Activated T-helper 9 cell treated with anti-CD3 and anti-CD28 coated beads, Interleukin-2, amount 50 U/mL, for 16 hours (primary cell): Measurements from ENCODE around the gene KRTAP10-2.
"Not testable (repeated sequence)": the region's sequence is repeated elsewhere in the genome, so short reads cannot be mapped to it uniquely, and the experiment has no call there.

Source experiments
- DNase-seq: peaks from one replicate; pipeline ENCODE4 v3.0.0-alpha.2; 2020; ENCODE audit warnings: low read depth

The KRTAP10-2 gene

DNA sequence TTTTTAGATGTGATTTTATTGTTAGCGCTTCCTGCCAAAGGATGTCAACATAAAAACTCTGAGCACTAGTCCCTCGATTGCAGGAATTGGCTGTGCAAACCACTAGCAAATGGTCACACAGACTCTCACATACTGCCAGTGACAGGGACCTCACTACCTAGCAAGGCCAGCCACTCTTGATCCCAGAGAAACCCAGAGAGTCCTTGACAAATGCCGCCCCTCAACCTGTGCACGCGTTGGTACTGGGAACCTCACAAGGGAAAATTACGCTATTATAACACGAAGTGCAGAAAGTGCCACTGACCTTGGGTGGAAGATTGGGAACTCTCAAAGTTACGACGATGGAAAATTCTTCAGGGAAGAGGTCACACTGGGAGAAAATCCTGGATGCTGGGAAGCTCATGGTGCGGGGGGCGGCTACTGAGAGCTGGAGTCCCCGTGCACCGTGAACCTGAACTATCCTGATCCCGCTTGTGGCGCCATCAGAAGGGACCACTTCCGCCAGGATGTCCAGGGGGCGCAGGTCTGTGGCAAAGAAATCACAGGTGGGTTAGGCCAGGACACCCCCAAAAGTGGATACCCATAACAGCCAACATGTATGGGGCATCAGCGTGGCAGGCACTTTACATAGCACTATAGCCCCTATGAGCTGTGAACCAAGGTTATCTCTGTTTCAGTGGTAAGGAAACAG is 16.3 kb upstream of the KRTAP10-2 start:
- DNase-seq: no peak

DNA sequence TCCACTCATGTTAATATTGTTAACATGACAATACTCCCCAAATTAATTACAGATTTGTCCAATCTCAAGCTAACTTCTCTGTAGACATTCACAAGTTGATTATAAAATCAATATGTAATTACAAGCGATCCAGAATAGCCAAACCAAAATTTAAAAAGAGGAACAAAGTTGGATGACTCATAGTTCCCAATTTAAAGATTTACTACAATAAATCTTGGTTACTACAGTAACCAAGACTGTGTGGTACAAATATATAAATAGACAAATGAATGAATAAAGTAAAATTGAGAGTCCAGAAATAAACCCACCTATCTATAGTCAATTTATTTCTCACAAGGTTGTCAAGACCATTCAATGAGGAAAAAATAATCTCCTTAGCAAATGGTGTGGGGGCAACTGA is 15.1 kb upstream of the KRTAP10-2 start:
- no peak for DNase-seq

DNA sequence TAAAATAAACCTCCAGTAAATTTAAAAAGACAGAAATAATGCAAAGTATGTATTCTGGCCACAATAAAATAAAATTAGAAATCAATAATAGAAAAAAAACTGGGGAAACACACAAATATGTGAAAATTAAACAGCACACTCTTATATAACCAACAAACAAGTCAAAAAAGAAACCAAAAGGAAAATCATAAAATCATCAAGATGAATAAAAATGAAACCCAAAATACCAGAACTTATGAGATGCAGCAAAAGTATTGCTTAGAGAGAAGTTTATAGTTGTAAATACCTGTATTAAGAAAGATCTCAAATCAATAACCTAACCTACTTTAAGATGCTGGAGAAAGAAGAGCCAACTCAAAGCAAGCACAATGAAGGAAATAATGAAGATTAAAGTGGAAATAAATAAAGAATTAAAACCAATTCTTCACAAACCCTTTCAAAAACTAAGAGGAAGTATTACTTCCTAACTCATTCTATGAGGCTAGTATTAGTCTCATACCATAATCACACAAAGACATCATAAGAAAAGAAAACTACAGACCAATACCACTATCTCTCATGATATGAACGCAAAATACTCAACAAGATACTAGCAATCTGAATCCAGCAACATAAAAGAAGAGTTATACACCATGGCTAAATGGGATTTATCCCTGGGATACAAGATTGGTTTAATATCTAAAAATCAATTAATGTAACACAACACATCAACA is 13.7 kb upstream of the KRTAP10-2 start:
- DNase-seq: no peak

DNA sequence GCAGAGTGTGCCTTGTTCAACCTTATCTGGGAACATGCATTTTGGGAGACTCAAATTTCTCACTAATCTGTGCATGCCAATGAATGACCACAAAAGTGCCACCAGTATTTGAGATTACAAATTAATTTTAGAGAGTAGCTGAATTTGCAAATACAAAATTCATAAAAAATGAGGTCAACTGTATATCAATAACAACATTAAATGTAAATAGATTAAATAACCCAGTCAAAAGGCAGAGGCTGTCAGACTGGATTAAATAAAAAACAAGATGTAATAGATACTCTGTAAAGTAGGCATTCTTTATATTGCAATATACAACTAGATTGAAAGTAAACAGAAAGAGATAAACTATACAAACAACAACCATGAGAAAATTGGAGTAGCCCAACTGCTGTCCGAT is 12.8 kb upstream of the KRTAP10-2 start:
- no peak for DNase-seq

DNA sequence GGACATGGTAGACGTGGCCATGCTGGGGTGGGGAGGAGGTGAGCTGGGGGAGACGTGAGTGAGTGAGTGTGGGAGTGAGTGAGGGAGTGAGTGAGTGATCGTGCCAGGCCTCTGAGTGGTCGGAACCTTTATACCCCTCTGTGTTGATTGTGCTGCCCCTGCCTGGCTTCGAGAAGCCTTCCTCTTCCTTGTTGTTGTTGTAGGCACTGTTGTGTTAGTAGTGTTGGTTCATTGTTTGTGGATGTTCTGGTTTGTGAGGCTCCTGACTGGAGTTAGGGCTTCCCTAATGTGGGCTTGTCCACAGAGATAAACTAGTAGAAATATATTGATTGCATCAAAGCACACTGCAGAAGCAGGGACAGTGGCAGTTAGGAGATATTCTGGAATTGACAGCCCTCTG is 7.4 kb upstream of the KRTAP10-2 start, which contains the start of gene KRTAP10-3:
Gene KRTAP10-3, minus strand, starts transcription at position 101 of the 400 bp plus-strand sequence. Its CDS starts 80 bp downstream, at position 21.
- no peak for DNase-seq

DNA sequence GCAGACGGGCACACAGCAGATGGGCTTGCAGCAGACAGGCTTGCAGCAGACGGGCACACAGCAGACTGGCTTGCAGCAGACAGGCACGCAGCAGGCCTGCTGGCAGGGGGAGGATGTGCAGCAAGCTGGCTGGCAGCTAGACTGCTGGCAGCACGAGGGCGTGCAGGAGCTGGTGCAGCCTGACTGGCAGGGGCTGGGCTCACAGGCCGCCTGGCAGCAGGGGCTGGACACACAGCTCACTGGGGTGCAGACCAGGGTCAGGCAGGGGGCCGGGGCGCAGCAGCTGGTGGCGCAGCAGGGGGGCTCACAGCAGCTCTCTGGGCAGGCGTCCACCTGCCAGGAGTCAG is 7.0 kb upstream of the KRTAP10-2 start:
- not testable (repeated sequence) for DNase-seq

DNA sequence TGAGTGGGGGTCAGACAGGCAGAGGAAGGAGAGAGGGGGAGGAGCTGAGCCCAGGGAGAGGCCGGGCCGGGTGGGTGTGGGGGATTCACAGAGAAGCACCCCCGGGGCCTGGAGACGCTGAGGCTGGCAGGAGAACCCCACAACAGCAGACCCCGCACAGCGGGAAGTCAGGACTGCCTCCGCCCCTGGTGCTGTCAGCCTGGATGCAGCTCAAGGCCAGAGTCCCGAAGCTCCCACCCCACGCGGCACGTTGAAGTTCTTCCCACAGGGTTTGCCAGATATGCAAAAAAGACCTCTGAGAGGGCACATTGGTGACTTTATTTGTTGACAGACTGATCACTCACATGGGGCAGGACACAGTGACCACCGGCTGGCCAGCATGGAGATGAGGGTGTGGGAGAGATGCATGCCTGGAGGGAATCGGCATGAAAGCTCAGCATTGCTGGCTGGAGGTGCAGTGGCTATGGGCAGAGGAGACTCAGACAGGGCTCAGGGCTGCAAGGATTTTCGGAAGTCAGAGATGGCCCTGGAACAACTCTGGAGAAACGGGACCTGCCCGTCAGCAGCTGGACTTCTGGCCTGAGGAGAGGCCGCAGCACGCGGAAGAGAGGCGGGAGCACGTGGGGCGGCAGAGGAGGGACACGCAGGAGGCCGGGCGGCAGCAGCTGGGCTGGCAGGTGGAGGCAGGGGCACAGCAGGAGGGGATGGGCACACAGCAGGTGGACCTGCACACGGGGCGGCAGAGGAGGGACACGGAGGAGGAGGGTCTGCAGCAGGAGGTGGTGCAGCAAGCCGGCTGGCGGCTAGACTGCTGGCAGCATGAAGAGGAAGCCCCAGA is 6.4 kb upstream of the KRTAP10-2 start:
- DNase-seq: no peak

DNA sequence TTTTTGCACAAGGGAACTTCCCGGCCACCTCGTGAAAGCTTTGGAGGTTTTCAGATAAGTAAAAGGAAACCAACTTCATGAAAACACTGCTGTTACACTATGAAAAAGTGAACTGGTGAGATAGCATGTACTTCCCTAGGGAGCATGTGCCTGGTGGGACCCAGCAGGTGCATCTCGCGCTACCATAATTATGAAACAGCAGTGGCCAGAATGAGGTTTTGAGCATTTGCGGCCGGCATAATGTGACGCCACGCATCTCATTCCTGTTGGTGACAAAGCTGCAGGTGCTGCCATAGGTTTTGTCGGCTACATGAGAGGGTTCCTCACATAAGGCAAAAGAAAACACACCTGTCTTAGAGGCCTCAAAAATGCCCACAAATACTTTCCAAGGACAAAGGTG is 5.6 kb upstream of the KRTAP10-2 start:
- DNase-seq: no peak

DNA sequence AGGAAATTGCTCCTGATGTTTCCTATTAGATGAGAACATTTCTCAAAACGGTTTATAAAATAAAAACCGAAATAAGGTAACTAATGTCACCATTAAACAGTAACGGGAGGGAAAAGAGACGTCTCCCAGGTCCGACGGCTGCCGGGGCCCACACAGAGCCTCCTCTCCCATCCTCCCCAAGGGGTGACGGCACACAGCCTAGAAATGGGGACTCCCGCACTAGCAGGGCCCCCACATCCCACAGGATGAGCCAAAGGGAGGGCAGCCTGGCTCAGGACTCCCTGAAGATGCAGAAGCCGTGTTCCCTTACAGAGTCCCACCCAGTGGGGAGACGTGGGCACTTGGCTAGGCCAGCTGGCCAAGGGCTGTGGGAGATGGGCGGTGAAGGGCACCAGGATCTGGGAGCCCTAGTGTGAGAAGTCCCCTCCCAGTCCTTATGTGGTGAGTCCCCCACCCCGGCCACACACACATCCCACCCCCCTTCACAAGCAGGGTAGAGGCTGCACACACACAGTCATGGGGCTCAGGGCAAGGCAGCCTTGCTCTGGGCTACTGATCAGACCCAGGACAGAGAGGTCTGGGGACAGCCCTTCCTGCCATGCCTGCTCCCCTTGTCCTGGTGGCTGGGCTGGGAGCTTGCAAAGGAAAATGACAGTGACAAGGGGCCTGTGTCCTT is 4.0 kb upstream of the KRTAP10-2 start:
- no peak for DNase-seq

DNA sequence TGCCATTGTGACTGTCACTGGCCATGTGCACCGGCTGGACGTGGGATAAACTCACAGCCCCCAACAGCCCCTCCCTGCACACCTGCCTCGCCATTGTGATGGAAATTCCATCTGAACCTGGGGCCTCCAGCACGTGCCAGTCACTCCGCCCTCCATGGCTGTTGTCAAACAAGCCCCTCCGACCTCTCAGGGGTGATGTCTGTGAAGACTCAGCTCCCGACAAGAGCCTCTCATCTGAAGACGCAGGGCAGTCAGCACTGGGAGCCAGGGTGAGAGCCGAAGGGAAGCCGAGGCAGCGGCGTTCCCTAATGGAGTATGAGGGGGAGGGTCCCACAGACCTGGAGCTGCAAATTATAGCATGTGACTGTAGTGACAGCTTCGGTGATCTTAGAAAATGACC is 1.4 kb upstream of the KRTAP10-2 start:
- no peak for DNase-seq

DNA sequence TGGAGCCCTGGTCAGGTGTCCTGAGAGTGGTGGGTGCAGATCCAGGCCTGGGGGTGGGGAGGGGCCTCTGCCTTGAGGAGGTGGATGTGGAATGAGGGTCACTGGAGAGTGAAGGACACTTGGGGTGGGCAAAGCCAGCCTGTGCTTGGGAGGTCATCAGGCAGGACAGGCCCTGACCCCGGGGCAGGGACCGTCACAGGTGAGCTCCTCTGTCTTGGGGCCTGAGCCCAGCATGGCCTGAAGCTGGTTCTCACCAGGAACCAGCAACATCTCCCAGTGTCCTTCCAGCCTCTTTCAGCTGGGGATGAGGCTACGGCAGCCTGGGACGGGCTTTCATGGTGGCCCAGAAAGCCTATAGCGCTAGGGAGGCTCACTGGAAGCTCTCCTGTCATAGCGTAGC is 831 bp upstream of the KRTAP10-2 start:
- no peak for DNase-seq

DNA sequence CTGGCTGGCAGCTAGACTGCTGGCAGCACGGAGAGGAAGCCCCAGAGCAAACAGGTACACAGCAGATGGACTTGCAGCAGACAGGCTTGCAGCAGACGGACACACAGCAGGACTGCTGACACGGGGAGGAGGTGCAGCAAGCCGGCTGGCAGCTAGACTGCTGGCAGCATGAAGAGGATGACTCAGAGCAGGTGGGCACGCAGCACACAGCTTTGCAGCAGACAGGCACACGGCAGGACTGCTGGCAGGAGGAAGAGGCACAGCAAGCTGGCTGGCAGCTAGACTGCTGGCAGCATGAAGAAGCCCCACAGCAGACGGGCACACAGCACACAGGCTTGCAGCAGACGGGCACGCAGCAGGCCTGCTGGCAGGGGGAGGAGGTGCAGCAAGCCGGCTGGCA is 498 bp downstream of the KRTAP10-2 start:
- DNase-seq: no peak

DNA sequence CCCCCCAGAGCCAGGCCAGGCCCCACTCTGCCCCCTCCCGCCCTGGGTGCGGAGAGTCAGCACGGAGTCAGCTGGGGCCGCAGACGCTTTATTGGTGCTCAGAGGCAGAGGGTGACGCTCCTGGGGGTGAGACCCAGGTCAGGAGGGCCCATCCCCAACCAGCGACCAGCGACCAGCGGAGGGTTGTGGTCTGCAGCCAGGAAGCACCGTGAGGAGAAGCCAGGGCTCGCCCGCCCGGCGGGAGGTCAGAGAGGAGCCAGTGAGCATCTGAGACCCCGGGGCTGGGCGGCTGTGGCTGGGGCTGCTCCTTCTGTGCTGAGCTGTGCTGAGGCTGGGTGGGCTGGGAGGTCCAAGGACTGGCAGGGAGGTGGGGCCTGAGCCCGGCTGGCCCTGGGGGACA is 1.0 kb downstream of the KRTAP10-2 start:
- not testable (repeated sequence) for DNase-seq

DNA sequence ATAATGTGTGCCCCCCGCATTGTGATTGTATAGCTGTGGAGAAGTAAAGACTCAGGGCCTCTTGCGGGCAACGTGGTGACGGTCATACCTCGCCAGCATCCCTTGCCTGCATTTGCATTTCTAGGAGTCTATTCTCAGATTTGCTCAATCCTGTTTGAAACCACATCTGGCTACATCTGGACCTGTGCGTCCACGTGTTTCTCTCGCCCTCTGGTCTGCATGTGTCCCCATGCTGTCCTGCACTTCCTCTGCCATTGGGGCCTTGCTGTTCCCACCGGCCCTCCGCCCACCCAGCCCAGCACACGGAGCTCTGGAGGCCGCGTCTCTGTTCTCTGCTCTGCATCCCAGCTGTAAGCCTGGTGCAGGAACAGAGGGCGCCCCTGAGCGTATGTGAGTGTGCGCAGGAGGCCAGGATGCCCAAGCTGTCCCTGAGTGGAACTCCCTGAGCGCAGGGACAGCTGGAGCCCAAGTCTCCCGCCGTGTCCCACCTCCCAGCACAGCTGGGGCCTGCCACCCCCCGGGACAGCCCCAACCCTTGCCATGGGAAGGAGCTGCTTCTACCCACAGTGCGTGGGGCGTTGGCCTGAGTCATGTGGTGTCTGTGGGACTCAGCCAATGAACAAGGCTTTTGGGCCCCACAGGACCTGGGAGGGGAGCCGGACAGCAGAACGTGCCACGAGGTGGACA is 1.6 kb downstream of the KRTAP10-2 start:
- DNase-seq: no peak

DNA sequence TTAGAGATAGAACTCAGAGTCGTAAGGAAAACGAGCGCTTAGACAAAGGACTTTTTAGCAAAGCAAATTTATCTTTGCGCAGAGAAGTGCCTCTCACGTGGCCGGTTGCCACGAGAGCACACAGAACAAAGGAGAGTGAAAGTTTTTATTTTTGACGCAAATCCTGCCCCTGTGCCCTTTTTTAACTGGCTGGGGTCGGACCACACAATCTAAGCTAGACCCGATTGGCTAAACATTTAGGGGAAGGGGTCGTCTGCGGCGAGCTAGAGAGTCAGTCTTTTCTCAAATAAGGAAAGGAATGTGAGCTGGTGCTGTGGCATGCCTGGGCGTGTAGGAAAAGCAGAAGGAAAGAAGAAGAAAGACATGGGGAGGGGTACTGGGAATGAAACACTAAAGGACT is 2.4 kb downstream of the KRTAP10-2 start:
- no peak for DNase-seq

DNA sequence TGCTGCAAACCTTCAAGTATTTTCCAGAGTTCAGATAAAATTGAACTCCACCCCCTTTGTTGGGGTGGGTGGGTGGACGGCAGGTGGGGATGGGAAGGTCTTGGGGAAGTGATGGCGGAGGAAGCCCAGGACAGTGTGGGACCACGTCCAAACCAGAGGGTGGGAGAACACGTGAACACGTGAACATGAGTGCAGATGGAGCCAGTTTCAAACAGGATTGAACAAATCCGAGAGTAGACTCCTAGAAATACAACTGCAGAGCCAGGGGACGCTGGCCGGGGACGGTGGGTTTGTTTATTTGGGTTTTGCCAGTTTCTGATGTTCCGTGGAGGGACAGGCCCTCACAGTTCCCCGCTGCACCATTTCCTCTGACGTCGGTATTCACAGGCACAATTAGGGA is 2.9 kb downstream of the KRTAP10-2 start:
- DNase-seq: no peak

DNA sequence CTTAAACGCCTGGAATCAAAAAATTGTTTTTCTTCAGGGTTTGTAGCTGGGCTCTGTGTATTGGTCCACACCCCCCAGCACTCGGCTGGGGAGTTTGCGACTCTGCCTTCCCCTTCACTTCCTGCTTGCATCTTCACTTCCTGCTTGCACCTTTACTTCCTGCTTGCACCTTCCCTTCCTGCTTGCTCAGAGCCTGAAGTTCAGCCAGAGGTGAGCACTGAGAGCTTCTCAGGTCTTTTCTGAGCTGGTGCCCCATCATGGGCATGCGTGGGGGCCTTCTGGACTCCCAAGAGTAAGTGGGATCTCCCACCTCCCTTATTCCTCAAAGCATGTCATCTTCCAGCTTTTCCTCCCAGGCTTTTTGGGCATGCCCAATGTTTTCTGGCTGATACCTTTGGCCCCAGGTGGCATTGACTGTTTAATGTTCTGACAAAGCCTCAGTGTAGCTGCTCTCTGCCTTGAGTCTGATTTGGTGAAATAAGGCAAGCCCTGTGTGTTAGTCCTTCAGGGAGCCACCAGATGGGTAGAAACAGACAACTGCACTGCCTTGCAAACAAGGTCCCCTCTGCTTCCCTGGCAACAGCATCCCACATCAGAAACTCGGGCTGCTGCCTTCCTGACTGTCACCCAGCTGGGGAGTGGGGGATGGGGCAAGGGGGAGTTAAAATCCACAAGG is 3.5 kb downstream of the KRTAP10-2 start:
- no peak for DNase-seq

DNA sequence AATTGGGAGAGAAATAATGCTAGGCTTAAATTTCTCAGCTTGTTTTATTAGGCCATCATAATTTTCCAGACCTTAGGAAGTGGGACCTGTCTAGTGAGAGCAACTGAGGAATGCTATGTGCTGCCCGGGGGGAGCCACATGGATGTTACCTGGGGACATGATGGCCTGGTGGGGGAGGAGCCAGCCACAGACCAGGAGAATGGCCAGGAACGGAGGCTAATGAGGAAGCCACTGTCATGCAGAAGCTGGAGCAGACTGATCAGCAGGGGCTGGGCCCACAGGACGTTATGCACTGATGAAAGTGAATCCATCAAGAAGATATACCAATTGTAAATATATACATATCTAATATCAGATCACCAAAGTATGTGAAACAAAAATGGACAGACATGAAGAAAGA is 6.7 kb downstream of the KRTAP10-2 start:
- no peak for DNase-seq

DNA sequence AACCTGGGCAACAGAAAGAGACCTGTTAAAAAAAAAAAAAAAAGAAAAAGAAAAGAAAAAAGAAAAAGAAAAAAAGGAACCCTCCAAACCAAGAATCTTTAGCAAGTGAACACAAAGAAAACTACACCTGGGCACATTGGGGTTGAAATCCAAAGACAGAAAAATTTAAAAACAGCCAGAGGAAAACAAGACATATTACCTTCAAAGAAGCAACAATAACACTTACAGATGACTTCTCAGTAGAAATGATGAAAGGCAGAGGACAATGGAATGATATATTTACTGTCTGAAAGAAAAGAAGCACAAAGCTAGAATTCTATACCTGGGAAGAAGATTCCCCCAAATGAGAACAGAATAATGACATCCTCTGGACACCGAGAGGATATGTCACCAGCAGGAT is 8.6 kb downstream of the KRTAP10-2 start:
- no peak for DNase-seq

DNA sequence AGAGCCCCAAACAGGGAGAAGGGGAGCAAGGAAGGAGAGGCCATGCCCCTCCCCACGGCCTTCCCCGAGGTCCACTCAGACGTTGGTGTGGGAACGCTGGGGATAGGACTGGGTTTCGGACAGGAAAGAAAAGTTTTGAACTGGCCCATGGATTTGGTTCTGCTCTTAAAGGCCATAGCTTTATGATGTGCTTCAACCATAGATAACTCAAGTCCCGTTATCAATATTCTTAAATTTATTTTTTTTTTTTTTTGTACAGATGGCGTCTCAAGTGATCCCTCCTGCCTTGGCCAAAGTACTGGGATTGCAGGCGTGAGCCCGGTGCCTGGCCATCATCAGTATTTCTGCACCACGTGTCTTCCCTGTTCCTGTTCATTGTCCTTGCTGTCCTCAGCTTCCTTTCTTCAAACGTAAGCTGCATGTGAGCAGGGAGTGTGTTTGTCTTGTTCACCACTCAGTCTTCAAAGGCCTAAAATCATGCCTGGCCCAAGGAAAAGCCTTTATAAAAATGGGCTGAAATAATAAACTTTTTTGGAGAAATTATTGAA is 10.5 kb downstream of the KRTAP10-2 start:
- DNase-seq: no peak
